ENCODE data around the gene SMIM32. TPM values are rescaled to one million over a fixed set of nuclear protein-coding genes. Genes with fewer than 3 reads are reported as not detected.

Gene SMIM32
- total and polyA plus RNA-seq, 9 donors = 0.13 TPM; not detected in 8

- Histone ChIP-seq H3K27ac (no peak overlapping the region), H3K4me3 (no peak overlapping the region), H3K27me3 (no peaks in the 10 kb centered on the region), H3K4me1 (ENCODE audit: insufficient read depth) (no peaks in the 10 kb centered on the region), H3K9me3 (no peaks in the 10 kb centered on the region), H3K36me3 (no peaks in the 10 kb centered on the region)
- WGBS, 3 donors = 50 to 68% (median 52%) methylated on average over 7 of the region's 7 CpGs
- TF ChIP-seq POLR2A (IDR thresholded peaks at IDR 0.05) (no peak), EP300 (IDR thresholded peaks at IDR 0.05) (no peak), CTCF (IDR thresholded peaks at IDR 0.05) (no peak)
- DNase-seq = no peak
- intact Hi-C loops (cut with DNase I) = no loop called here
Observed at GRCh38 chr5:136228136-136228757, 35.3 kb upstream of the SMIM32 start.

- no peak overlapping the region for H3K27ac ChIP-seq
- TF ChIP-seq EP300 (IDR thresholded peaks at IDR 0.05) (no peak), CTCF (IDR thresholded peaks at IDR 0.05) (no peak), POLR2A (IDR thresholded peaks at IDR 0.05) (no peak)
- H3K4me1 ChIP-seq (ENCODE audit: insufficient read depth) = no peaks in the 10 kb centered on the region
- H3K9me3 ChIP-seq = no peaks in the 10 kb centered on the region
- no peaks in the 10 kb centered on the region for H3K27me3 ChIP-seq
- 85 to 90% (median 90%) methylated on average over 2 of the region's 2 CpGs for WGBS, 3 donors
- H3K4me3 ChIP-seq = no peak overlapping the region
- no peak for DNase-seq
- H3K36me3 ChIP-seq = no peaks in the 10 kb centered on the region
- intact Hi-C loops (cut with DNase I) = no loop called here
Observed at GRCh38 chr5:136226401-136226800, 33.4 kb upstream of the SMIM32 start.

DNA sequence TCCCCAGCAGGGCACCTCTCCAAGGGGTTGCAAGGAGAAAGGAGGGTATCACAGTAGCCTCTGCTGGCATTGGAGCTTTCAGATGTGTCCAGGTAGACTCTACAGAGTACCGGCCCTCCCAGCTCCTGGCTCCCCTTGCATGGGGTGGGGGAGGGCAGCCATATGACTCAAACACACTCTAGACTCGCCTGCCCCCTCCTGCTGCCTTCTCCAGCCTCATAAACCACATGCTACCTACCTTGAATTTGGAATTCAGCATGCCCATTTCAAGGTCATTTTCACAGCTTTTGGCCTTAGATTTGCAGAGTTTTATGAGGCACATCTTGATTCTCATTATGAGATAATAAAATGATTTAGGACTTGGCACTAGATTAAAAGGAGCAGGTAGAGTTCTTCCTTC is 32.8 kb upstream of the SMIM32 start:
- TF ChIP-seq POLR2A (IDR thresholded peaks at IDR 0.05) (no peak), CTCF (IDR thresholded peaks at IDR 0.05) (no peak)
- Histone ChIP-seq H3K4me1 (ENCODE audit: insufficient read depth) (no peaks in the 10 kb centered on the region), H3K27me3 (no peaks in the 10 kb centered on the region), H3K9me3 (no peaks in the 10 kb centered on the region), H3K36me3 (no peaks in the 10 kb centered on the region), H3K4me3 (no peak overlapping the region), H3K27ac (no peak overlapping the region)
- 24 to 39% (median 26%) methylated on average over 2 of the region's 2 CpGs for WGBS, 3 donors
- intact Hi-C loops (cut with DNase I) = no loop called here
- no peak for DNase-seq

DNA sequence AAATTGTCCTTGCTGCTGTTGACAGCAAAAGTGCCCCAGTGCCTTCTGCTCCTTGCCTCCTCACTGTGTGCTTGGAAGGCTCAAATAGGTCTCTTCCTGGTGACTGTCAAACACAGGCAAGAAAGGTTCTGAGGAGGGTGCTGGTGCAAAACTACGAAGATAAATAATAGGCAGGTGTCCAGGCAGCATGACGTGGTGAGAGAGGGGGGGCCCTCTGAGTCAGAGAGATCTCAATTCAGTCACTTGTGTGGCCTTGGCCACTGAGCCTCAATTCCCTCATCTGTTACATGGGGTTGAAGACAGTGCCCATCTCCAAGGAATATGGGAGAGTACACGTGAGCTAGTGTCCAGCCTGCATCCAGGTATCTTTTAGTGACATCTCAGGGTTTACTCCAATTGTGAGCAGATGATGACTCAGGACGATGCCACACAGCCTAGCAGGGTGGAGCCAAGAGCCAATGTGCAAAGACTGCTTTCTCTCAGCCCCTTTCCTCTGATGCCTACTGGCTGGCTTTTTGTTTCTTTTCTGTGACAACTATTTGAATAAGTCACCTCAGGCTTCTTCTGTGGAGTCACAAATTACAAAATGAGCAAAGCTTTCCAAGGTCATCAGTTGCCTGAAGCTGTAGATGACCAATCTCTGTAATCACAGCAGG is 29.7 kb upstream of the SMIM32 start:
- Histone ChIP-seq H3K9me3 (no peaks in the 10 kb centered on the region), H3K4me3 (no peak overlapping the region), H3K36me3 (no peaks in the 10 kb centered on the region), H3K4me1 (ENCODE audit: insufficient read depth) (no peaks in the 10 kb centered on the region), H3K27me3 (no peaks in the 10 kb centered on the region), H3K27ac (no peak overlapping the region)
- 57 to 68% (median 62%) methylated on average over 4 of the region's 4 CpGs for WGBS, 3 donors
- intact Hi-C loops (cut with DNase I) = no loop called here
- no peak for DNase-seq
- TF ChIP-seq EP300 (IDR thresholded peaks at IDR 0.05) (no peak), POLR2A (IDR thresholded peaks at IDR 0.05) (no peak), CTCF (IDR thresholded peaks at IDR 0.05) (no peak)
